Naive B cell (primary cell): Measurements from ENCODE around the gene DMKN. TPM values are rescaled to one million over a fixed set of nuclear protein-coding genes. Genes with fewer than 3 reads are reported as not detected.
A peak's percentile ranks its signal among the peaks of the same experiment; 100 is the strongest.

ENCODE experiments used
- ATAC-seq, 2 donors: fragments of 150-1000 bp; cut with Tn5 transposase; 2 replicates each; pipeline ENCODE4 v1.10.0; 2021; ENCODE audit warnings: low read depth in 2 of 2, mild to moderate bottlenecking in 2 of 2, moderate library complexity in 2 of 2
- DNase-seq: peaks from one replicate; pipeline ENCODE4 v3.0.0; 2022
- H3K27ac Mint-ChIP-seq, 6 donors: one replicate each; pipeline ENCODE4 v1.8.0; 2020 to 2022; ENCODE audit warnings: mild to moderate bottlenecking in 6 of 6, mixed read lengths in 6 of 6, moderate library complexity in 5 of 6, inconsistent platforms in 2 of 6
- H3K27me3 Mint-ChIP-seq, 3 donors: one replicate each; pipeline ENCODE4 v1.8.0; 2021 to 2022; ENCODE audit warnings: mixed read lengths in 3 of 3, mild to moderate bottlenecking in 1 of 3
- H3K36me3 Mint-ChIP-seq, 2 donors: one replicate each; pipeline ENCODE4 v1.8.0; 2020 to 2022; ENCODE audit warnings: mixed read lengths in 2 of 2, inconsistent platforms in 1 of 2, mild to moderate bottlenecking in 1 of 2
- H3K4me1 Mint-ChIP-seq, 3 donors: one replicate each; pipeline ENCODE4 v1.8.0; 2020 to 2022; ENCODE audit warnings: mixed read lengths in 3 of 3, inconsistent platforms in 1 of 3, mild to moderate bottlenecking in 1 of 3, moderate library complexity in 1 of 3
- H3K4me3 Mint-ChIP-seq, 8 donors: one replicate each; pipeline ENCODE4 v1.8.0; 2020 to 2022; ENCODE audit warnings: mild to moderate bottlenecking in 8 of 8, mixed read lengths in 8 of 8, moderate library complexity in 8 of 8, inconsistent platforms in 2 of 8
- H3K9me3 Mint-ChIP-seq, 7 donors: one replicate each; pipeline ENCODE4 v1.8.0; 2020 to 2022; ENCODE audit warnings: mixed read lengths in 7 of 7, mild to moderate bottlenecking in 5 of 7, inconsistent platforms in 2 of 7, moderate library complexity in 1 of 7
- polyA plus RNA-seq, 6 donors: library from polyadenylated mRNA; unstranded; fragments of 300-500 nt; fragmentation: Illumina TruSeq; gene quantifications; one replicate each; pipeline ENCODE4 v1.2.3, GENCODE V29; 2021; ENCODE audit warnings: low read depth in 6 of 6

DMKN gene
- polyA plus RNA-seq, 6 donors from 2014 or later = 2.6 to 3.1 TPM; not detected in 4

DNA sequence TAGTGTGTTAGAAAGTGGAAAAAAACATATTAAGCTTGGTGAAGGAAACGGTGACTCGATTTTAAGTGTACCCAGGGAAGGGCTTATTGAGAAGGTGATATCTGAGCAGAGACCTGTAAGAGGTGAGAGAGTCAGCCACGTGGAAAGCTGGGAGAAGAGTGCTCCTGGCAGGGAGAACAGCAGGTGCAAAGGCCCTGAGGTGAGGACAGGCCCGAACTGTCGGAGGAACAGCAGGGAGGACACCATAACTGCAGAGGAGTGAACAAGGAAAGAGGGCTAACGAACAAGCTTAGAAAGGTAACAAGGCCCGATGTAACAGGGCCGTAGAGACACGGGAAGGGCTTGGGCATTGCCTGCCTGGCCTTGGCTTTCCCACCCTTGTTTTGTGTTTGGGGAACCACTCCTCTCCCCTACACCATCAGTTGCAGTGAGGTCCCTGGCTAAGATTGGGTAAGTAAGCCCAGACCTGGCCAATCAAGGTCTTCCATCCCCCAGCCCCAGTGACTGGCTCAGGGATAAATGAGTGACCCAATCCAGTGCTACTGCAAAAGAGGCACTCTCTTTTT, 42.7 kb upstream of the DMKN start:
- Mint-ChIP-seq H3K36me3 (peaks cover 0 to 15% of the 10 kb centered on the region in 2 donors), H3K27me3 (peaks cover 36 to 59% (median 46%) of the 10 kb centered on the region in 3 donors), H3K27ac (peak overlapping the region in 1 of 6 donors; percentile 76), H3K4me1 (peaks cover 15 to 18% (median 18%) of the 10 kb centered on the region in 3 donors), H3K4me3 (peak overlapping the region in 3 of 8 donors; percentile 49 to 67 (median 58)), H3K9me3 (peaks cover 0 to 9% (median 2%) of the 10 kb centered on the region in 7 donors)
- ATAC-seq (no peak), DNase-seq (no peak)

- peaks cover 0 to 9% (median 2%) of the 10 kb centered on the region in 7 donors for H3K9me3 Mint-ChIP-seq
- ATAC-seq = no peak
- peaks cover 15 to 18% (median 18%) of the 10 kb centered on the region in 3 donors for H3K4me1 Mint-ChIP-seq
- H3K27ac Mint-ChIP-seq = peak overlapping the region in 1 of 6 donors; percentile 76
- peaks cover 0 to 21% of the 10 kb centered on the region in 2 donors for H3K36me3 Mint-ChIP-seq
- peak overlapping the region in 1 of 8 donors; percentile 67 for H3K4me3 Mint-ChIP-seq
- H3K27me3 Mint-ChIP-seq = peaks cover 30 to 52% (median 39%) of the 10 kb centered on the region in 3 donors
- DNase-seq = no peak
Observed at GRCh38 chr19:35555301-35556005, 42.0 kb upstream of the DMKN start.

GRCh38 chr19:35554076-35554475, 40.6 kb upstream of the DMKN start:
- Mint-ChIP-seq H3K9me3 (peaks cover 0 to 4% (median 2%) of the 10 kb centered on the region in 7 donors), H3K36me3 (peaks cover 0 to 20% of the 10 kb centered on the region in 2 donors), H3K4me1 (peaks cover 13 to 17% (median 16%) of the 10 kb centered on the region in 3 donors), H3K27me3 (peaks cover 25 to 38% (median 26%) of the 10 kb centered on the region in 3 donors), H3K27ac (peak overlapping the region in 1 of 6 donors; percentile 12), H3K4me3 (no peak overlapping the region)
- DNase-seq = no peak
- no peak for ATAC-seq

GRCh38 chr19:35553385-35554000, 40.0 kb upstream of the DMKN start:
- peaks cover 14 to 22% (median 18%) of the 10 kb centered on the region in 3 donors for H3K4me1 Mint-ChIP-seq
- no peak for DNase-seq
- no peak for ATAC-seq
- no peak overlapping the region for H3K4me3 Mint-ChIP-seq
- peak overlapping the region in 1 of 6 donors; percentile 62 for H3K27ac Mint-ChIP-seq
- H3K36me3 Mint-ChIP-seq = peaks cover 0 to 22% of the 10 kb centered on the region in 2 donors
- H3K9me3 Mint-ChIP-seq = peaks cover 0 to 4% (median 2%) of the 10 kb centered on the region in 7 donors
- peaks cover 23 to 33% (median 24%) of the 10 kb centered on the region in 3 donors for H3K27me3 Mint-ChIP-seq

- H3K36me3 Mint-ChIP-seq = peaks cover 0 to 22% of the 10 kb centered on the region in 2 donors
- H3K27ac Mint-ChIP-seq = no peak overlapping the region
- peaks cover 20 to 29% (median 20%) of the 10 kb centered on the region in 3 donors for H3K27me3 Mint-ChIP-seq
- H3K4me3 Mint-ChIP-seq = no peak overlapping the region
- ATAC-seq = no peak
- no peak for DNase-seq
- peaks cover 15 to 23% (median 18%) of the 10 kb centered on the region in 3 donors for H3K4me1 Mint-ChIP-seq
- H3K9me3 Mint-ChIP-seq = peaks cover 0 to 4% (median 2%) of the 10 kb centered on the region in 7 donors
Observed at GRCh38 chr19:35552534-35553384, 39.3 kb upstream of the DMKN start.

DNA sequence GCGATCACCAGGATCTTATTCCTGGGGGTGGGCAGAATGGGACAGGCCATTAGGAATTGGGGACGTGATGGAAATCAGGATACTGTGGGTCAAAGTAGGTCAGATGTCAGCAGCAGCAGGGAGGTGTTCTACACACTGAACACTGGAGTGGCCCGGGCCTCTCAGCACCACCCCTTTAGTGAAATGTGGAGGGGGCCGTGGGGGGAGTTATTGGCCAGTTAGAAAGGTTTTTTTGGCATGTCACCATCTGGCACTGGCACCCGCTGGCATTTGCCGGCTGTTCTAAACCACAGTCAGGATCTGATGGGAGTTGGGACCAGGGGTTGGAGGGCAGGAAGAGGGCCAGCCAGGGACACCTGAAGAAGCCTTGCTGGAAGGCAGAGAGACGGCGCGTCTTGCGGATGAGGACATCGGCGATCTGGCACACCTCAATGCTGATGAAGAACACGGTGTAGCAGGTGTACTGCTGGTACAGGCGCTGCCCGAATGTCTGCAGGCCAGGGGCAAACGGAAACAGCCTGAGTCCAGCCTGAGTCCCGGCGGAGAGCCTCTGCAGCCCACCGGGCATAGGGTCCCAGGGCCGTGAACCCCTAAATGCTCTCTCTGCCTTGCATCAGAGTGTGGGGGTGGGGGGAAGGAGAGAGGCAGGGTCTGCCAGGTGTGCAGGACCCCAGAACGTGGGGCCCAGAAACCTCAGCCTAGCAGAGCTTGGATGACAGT, 37.8 kb upstream of the DMKN start:
- DNase-seq (no peak), ATAC-seq (no peak)
- Mint-ChIP-seq H3K36me3 (peaks cover 0 to 14% of the 10 kb centered on the region in 2 donors), H3K4me1 (peaks cover 19 to 30% (median 22%) of the 10 kb centered on the region in 3 donors), H3K4me3 (no peak overlapping the region), H3K9me3 (no peaks in the 10 kb centered on the region), H3K27ac (peak overlapping the region in 1 of 6 donors; percentile 76), H3K27me3 (peaks cover 8 to 15% (median 14%) of the 10 kb centered on the region in 3 donors)

GRCh38 chr19:35549879-35550523, 36.6 kb upstream of the DMKN start:
- H3K4me3 Mint-ChIP-seq = no peak overlapping the region
- H3K27ac Mint-ChIP-seq = peak overlapping the region in 1 of 6 donors; percentile 48
- ATAC-seq (no peak), DNase-seq (no peak)
- H3K9me3 Mint-ChIP-seq = no peaks in the 10 kb centered on the region
- H3K4me1 Mint-ChIP-seq = peaks cover 21 to 36% (median 25%) of the 10 kb centered on the region in 3 donors
- peaks cover 0 to 8% (median 7%) of the 10 kb centered on the region in 3 donors for H3K27me3 Mint-ChIP-seq
- peaks cover 0 to 14% of the 10 kb centered on the region in 2 donors for H3K36me3 Mint-ChIP-seq

- no peaks in the 10 kb centered on the region for H3K9me3 Mint-ChIP-seq
- ATAC-seq (peak; percentile 17 to 25), DNase-seq (peak; percentile 65)
- H3K4me3 Mint-ChIP-seq = peak overlapping the region in 5 of 8 donors; percentile 11 to 75 (median 42)
- H3K27me3 Mint-ChIP-seq = peaks cover 0 to 7% (median under 1%) of the 10 kb centered on the region in 3 donors
- H3K27ac Mint-ChIP-seq = peak overlapping the region in 1 of 6 donors; percentile 85
- peaks cover 0 to 14% of the 10 kb centered on the region in 2 donors for H3K36me3 Mint-ChIP-seq
- peaks cover 28 to 43% (median 32%) of the 10 kb centered on the region in 3 donors for H3K4me1 Mint-ChIP-seq
Observed at GRCh38 chr19:35549174-35549788, 35.8 kb upstream of the DMKN start.

DNA sequence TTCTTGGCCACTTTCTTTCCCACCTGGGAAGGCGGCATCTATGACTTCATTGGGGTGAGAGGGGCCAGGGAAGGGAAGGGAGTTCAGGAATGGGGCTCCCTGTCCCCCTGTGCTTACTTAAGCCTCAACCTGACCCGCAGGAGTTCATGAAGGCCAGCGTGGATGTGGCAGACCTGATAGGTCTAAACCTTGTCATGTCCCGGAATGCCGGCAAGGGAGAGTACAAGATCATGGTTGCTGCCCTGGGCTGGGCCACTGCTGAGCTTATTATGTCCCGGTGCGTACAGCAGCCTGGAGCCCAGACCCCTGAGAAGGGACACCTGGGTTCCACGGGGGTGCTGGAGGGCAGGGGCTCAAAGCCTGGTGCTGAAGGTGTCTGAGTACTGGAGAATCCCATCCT, 33.1 kb upstream of the DMKN start:
- peak overlapping the region in 5 of 6 donors; percentile 69 to 94 (median 88) for H3K27ac Mint-ChIP-seq
- peaks cover 30 to 51% (median 41%) of the 10 kb centered on the region in 3 donors for H3K4me1 Mint-ChIP-seq
- H3K9me3 Mint-ChIP-seq = no peaks in the 10 kb centered on the region
- H3K27me3 Mint-ChIP-seq = no peaks in the 10 kb centered on the region
- DNase-seq (no peak), ATAC-seq (no peak)
- H3K36me3 Mint-ChIP-seq = peaks cover 0 to 14% of the 10 kb centered on the region in 2 donors
- peak overlapping the region; percentile 82 to 95 (median 88) for H3K4me3 Mint-ChIP-seq

- ATAC-seq (peak; percentile 29 to 32), DNase-seq (no peak)
- Mint-ChIP-seq H3K27me3 (no peaks in the 10 kb centered on the region), H3K4me1 (peaks cover 30 to 51% (median 45%) of the 10 kb centered on the region in 3 donors), H3K27ac (peak overlapping the region in 5 of 6 donors; percentile 82 to 94 (median 88)), H3K4me3 (peak overlapping the region; percentile 82 to 95 (median 88)), H3K36me3 (peaks cover 0 to 13% of the 10 kb centered on the region in 2 donors), H3K9me3 (no peaks in the 10 kb centered on the region)
Observed at GRCh38 chr19:35545855-35546381, 32.5 kb upstream of the DMKN start.
